PC-3 (cell line): ENCODE measurements around the gene SLC9A9. TPM values are rescaled to one million over a fixed set of nuclear protein-coding genes. Genes with fewer than 3 reads are reported as not detected.

Experiments
- ATAC-seq: fragments of 200-7000 bp; cut with Tn5 transposase; 2 replicates; pipeline ENCODE4 v1.9.1; 2020; ENCODE audit warnings: mild to moderate bottlenecking, moderate library complexity
- BruUV-seq: library from RNA; stranded (reverse); fragments of 400-500 nt; replicated peaks from 2 replicates; lab custom pipeline; 2021; lab: Mats Ljungman, UMichigan
- CTCF ChIA-PET: fragments of 300-600 bp; sonication (Branson Sonifier 250); formaldehyde crosslinking; loops from one replicate; lab custom pipeline; 2022; ENCODE audit warnings: antibody characterized with exemption; lab: Charles Lee
- POLR2A ChIA-PET: fragments of 300-600 bp; sonication (Branson Sonifier 250); formaldehyde crosslinking; loops from one replicate; lab custom pipeline; 2022; ENCODE audit warnings: antibody characterized with exemption; ENCODE audit not compliant: unreplicated experiment; lab: Charles Lee
- DNase-seq: peaks from one replicate; pipeline ENCODE4 v3.0.0-alpha.2; 2015
- H2AFZ ChIP-seq: fragments of 300-600 bp; sonication (generic); 2 replicates; pipeline ENCODE4 v1.6.0; 2016; ENCODE audit warnings: antibody characterized with exemption, low read length
- H3F3A ChIP-seq: fragments of 300-600 bp; sonication (generic); one replicate; pipeline ENCODE4 v1.6.0; 2017; ENCODE audit warnings: antibody characterized with exemption, low read length, control low read depth, mild to moderate bottlenecking; ENCODE audit not compliant: unreplicated experiment
- H3K27ac ChIP-seq: fragments of 300-600 bp; sonication (generic); 2 replicates; pipeline ENCODE4 v1.5.1; 2016; ENCODE audit warnings: mild to moderate bottlenecking, low read length
- H3K27me3 ChIP-seq: fragments of 300-600 bp; sonication (generic); 2 replicates; pipeline ENCODE4 v1.6.1; 2016; ENCODE audit warnings: low read length, mixed read lengths
- H3K36me3 ChIP-seq: fragments of 300-600 bp; sonication (generic); 2 replicates; pipeline ENCODE4 v1.6.1; 2016; ENCODE audit warnings: low read depth, mixed run types, low read length, mixed read lengths
- H3K4me1 ChIP-seq: fragments of 300-600 bp; sonication (generic); 2 replicates; pipeline ENCODE4 v1.5.1; 2016; ENCODE audit warnings: low read length; ENCODE audit not compliant: insufficient read depth
- H3K4me2 ChIP-seq: fragments of 300-600 bp; sonication (generic); 2 replicates; pipeline ENCODE4 v1.6.0; 2016; ENCODE audit warnings: low read length
- H3K4me3 ChIP-seq: fragments of 300-600 bp; sonication (generic); 2 replicates; pipeline ENCODE4 v1.5.1; 2016; ENCODE audit warnings: mild to moderate bottlenecking, low read length, mixed read lengths
- H3K79me2 ChIP-seq: fragments of 300-600 bp; sonication (generic); 2 replicates; pipeline ENCODE4 v1.6.1; 2017; ENCODE audit warnings: low read length, mixed read lengths
- H3K9ac ChIP-seq: fragments of 300-600 bp; sonication (generic); 2 replicates; pipeline ENCODE4 v1.6.0; 2016; ENCODE audit warnings: mild to moderate bottlenecking, low read length
- H3K9me2 ChIP-seq: fragments of 300-600 bp; sonication (generic); replicated peaks from 2 replicates; pipeline ENCODE4 v1.6.1; 2016; ENCODE audit warnings: mixed run types, low read length, mixed read lengths
- H3K9me3 ChIP-seq: fragments of 300-600 bp; sonication (generic); 2 replicates; pipeline ENCODE4 v1.6.1; 2016; ENCODE audit warnings: low read length, mixed read lengths
- H4K20me1 ChIP-seq: fragments of 300-600 bp; sonication (generic); 2 replicates; pipeline ENCODE4 v1.6.1; 2016; ENCODE audit warnings: low read length, mixed read lengths
- EZH2 ChIP-seq: fragments of 300-600 bp; sonication (generic); IDR thresholded peaks from one replicate; pipeline ENCODE4 v1.6.1; 2017; ENCODE audit warnings: antibody characterized with exemption, mild to moderate bottlenecking, low read length; ENCODE audit not compliant: unreplicated experiment
- EZH2phosphoT487 ChIP-seq: fragments of 300-600 bp; sonication (generic); IDR thresholded peaks from 2 replicates; pipeline ENCODE4 v1.6.1; 2018; ENCODE audit warnings: mild to moderate bottlenecking, antibody characterized with exemption, low read length, borderline replicate concordance
- intact Hi-C: fragments of 100-400 bp; cut with micrococcal nuclease; formaldehyde crosslinking; loops from 2 replicates; pipeline ENCODE4 v1.9.0; 2023
- total RNA-seq: library from RNA; depleted of rRNA; stranded (reverse); fragments of >200 nt; gene quantifications from 2 replicates; pipeline ENCODE4 v1.2.3, GENCODE V29; 2014
- TF ChIP-seq, protein P1 (sequence below): fragments of 300-600 bp; sonication (generic); conservative IDR thresholded peaks from 2 replicates; pipeline ENCODE4 v1.5.1; 2017; ENCODE audit warnings: antibody characterized with exemption, low read depth, mild to moderate bottlenecking, low read length

The SLC9A9 gene
- total RNA-seq, 1 experiment from 2014 or later = 0.07 TPM

DNA sequence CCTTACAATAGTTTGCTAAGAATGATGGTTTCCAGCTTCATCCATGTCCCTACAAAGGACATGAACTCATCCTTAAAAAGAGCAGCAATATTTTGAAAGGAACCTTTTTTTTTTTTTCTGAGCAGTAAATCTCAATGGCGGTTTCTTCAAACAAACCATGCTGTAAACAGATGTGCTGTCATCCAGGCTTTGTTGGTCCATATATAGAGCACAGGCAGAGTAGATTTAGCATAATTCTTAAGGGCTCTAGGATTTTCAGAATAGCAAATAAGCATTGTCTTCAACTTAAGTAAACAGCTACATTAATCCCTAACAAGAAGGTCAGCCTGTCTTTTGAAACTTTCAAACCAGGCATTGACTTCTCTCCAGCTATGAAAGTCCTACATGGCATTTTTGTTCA, 334.2 kb downstream of the SLC9A9 start:
- H3K9me3 ChIP-seq = no peaks in the 10 kb centered on the region
- no peak overlapping the region for H3K4me2 ChIP-seq
- TF ChIP-seq, protein P1, sequence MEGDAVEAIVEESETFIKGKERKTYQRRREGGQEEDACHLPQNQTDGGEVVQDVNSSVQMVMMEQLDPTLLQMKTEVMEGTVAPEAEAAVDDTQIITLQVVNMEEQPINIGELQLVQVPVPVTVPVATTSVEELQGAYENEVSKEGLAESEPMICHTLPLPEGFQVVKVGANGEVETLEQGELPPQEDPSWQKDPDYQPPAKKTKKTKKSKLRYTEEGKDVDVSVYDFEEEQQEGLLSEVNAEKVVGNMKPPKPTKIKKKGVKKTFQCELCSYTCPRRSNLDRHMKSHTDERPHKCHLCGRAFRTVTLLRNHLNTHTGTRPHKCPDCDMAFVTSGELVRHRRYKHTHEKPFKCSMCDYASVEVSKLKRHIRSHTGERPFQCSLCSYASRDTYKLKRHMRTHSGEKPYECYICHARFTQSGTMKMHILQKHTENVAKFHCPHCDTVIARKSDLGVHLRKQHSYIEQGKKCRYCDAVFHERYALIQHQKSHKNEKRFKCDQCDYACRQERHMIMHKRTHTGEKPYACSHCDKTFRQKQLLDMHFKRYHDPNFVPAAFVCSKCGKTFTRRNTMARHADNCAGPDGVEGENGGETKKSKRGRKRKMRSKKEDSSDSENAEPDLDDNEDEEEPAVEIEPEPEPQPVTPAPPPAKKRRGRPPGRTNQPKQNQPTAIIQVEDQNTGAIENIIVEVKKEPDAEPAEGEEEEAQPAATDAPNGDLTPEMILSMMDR = no peak
- no peak for TF ChIP-seq EZH2phosphoT487
- TF ChIP-seq EZH2 = no peak
- no peaks in the 10 kb centered on the region for H3K36me3 ChIP-seq
- DNase-seq (no peak), ATAC-seq (no peak)
- CTCF ChIA-PET = no interaction called here
- no peaks in the 10 kb centered on the region; the same call in 1 of the 2 replicates for H3K4me1 ChIP-seq
- POLR2A ChIA-PET = interaction anchor here (0.7 kb wide), 1 partner anchor 1133 kb away, joined by 7 read pairs; no protein-coding TSS in a partner anchor
- intact Hi-C loops = no loop called here
- no peaks in the 10 kb centered on the region for H4K20me1 ChIP-seq
- no peaks in the 10 kb centered on the region for H3K9me2 ChIP-seq
- no peak overlapping the region for H3K9ac ChIP-seq
- no peak overlapping the region for H3K4me3 ChIP-seq
- no peak overlapping the region for H3K27ac ChIP-seq
- no peaks in the 10 kb centered on the region for H3K79me2 ChIP-seq
- no peaks in the 10 kb centered on the region for H3F3A ChIP-seq
- H3K27me3 ChIP-seq = no peaks in the 10 kb centered on the region
- no peak overlapping the region for H2AFZ ChIP-seq
- no TSS peak for BruUV-seq

DNA sequence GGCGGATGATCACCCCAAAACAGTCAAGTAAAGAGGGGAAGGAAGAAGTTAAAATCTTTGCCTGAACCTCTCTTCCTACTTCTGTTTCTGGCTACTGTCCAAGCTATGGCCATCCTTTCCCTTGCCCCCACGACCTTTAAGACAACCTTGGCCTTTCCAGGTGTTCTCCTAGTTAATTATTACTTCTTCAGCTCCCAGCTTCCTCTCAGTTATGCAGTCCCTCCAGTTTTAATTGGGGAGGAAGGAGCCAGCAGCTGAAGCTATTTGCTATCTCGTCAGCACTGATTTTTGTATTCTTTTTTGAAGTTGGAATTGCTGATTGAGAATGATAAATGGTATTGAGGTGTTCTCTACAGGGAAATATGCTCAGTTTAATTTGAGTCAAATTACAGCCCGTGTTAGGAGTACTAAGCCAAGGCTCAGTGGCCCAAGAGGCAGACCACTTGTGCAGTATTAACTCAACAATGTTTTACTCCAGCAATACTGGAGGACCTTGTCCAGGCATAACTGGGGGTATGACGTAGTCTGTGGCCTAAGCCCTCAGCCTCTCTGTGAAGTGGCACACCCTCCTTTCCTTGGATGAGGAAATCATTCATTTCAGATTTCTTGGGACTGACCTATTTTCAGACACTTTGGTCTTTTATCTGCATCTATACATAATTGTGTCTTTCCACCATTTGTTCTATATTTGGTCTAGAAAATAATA, 336.9 kb downstream of the SLC9A9 start:
- Histone ChIP-seq H3K9ac (no peak overlapping the region), H3K4me1 (no peaks in the 10 kb centered on the region; the same call in 1 of the 2 replicates), H3K4me3 (no peak overlapping the region), H2AFZ (no peak overlapping the region), H3K27ac (no peak overlapping the region), H3K4me2 (no peak overlapping the region), H3F3A (no peaks in the 10 kb centered on the region), H3K27me3 (no peaks in the 10 kb centered on the region), H4K20me1 (no peaks in the 10 kb centered on the region), H3K36me3 (no peaks in the 10 kb centered on the region), H3K79me2 (no peaks in the 10 kb centered on the region), H3K9me2 (no peaks in the 10 kb centered on the region), H3K9me3 (no peaks in the 10 kb centered on the region)
- POLR2A ChIA-PET = no interaction called here
- CTCF ChIA-PET = no interaction called here
- ATAC-seq (no peak), DNase-seq (no peak)
- TF ChIP-seq, protein P1 = no peak
- no peak for TF ChIP-seq EZH2phosphoT487
- TF ChIP-seq EZH2 = no peak
- intact Hi-C loops = no loop called here
- no TSS peak for BruUV-seq

DNA sequence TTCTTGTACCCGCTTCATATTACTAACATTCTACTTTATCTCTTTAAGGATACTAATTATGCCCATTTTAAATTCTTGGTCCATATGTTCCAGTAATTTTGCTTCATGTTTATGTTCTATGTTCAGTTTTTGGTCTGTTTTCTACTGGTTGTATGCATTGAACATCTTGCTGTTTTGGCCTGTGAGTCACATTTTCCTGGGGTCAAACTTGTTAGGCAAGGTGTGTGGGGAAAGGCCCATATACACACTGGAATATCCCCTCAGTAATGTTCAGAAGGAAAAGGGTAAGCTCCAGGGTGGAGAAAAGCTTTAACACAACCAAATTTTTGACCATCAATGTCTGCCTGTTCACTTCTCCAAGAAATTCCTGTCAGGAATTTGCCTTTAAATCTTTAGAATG, 337.7 kb downstream of the SLC9A9 start:
- intact Hi-C loops = no loop called here
- no peak for DNase-seq
- ChIA-PET POLR2A (no interaction called here), CTCF (no interaction called here)
- Histone ChIP-seq H3K4me1 (no peaks in the 10 kb centered on the region; the same call in 1 of the 2 replicates), H3K36me3 (no peaks in the 10 kb centered on the region), H2AFZ (no peak overlapping the region), H3K4me2 (no peak overlapping the region), H3K27me3 (no peaks in the 10 kb centered on the region), H4K20me1 (no peaks in the 10 kb centered on the region), H3F3A (no peaks in the 10 kb centered on the region), H3K27ac (no peak overlapping the region), H3K9ac (no peak overlapping the region), H3K79me2 (no peaks in the 10 kb centered on the region), H3K9me2 (no peaks in the 10 kb centered on the region), H3K4me3 (no peak overlapping the region), H3K9me3 (no peaks in the 10 kb centered on the region)
- ATAC-seq = no peak
- no TSS peak for BruUV-seq
- TF ChIP-seq, protein P1 = no peak
- TF ChIP-seq EZH2phosphoT487 (no peak), EZH2 (no peak)
